Hepatocyte (in vitro differentiated cells): Measurements from ENCODE around the gene INTS13.

ENCODE experiments used
- EZH2 ChIP-seq: fragments of 200-600 bp; sonication (generic); IDR thresholded peaks from 2 replicates; pipeline ENCODE4 v1.6.1; 2016; ENCODE audit warnings: antibody characterized with exemption, mild to moderate bottlenecking, borderline replicate concordance
- EZH2phosphoT487 ChIP-seq: fragments of 200-600 bp; sonication (generic); IDR thresholded peaks from one replicate; pipeline ENCODE4 v1.6.1; 2018; ENCODE audit warnings: antibody characterized with exemption, mild to moderate bottlenecking, low read depth, moderate library complexity; ENCODE audit not compliant: unreplicated experiment, severe bottlenecking
- TF ChIP-seq, protein P1 (sequence below): fragments of 200-600 bp; sonication (generic); IDR thresholded peaks from 2 replicates; pipeline ENCODE4 v1.5.1; 2016; ENCODE audit warnings: antibody characterized with exemption, mild to moderate bottlenecking; ENCODE audit not compliant: poor library complexity

- TF ChIP-seq EZH2phosphoT487: no peak
- TF ChIP-seq, protein P1, sequence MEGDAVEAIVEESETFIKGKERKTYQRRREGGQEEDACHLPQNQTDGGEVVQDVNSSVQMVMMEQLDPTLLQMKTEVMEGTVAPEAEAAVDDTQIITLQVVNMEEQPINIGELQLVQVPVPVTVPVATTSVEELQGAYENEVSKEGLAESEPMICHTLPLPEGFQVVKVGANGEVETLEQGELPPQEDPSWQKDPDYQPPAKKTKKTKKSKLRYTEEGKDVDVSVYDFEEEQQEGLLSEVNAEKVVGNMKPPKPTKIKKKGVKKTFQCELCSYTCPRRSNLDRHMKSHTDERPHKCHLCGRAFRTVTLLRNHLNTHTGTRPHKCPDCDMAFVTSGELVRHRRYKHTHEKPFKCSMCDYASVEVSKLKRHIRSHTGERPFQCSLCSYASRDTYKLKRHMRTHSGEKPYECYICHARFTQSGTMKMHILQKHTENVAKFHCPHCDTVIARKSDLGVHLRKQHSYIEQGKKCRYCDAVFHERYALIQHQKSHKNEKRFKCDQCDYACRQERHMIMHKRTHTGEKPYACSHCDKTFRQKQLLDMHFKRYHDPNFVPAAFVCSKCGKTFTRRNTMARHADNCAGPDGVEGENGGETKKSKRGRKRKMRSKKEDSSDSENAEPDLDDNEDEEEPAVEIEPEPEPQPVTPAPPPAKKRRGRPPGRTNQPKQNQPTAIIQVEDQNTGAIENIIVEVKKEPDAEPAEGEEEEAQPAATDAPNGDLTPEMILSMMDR: no peak
- TF ChIP-seq EZH2: no peak
These were observed 67.0 kb downstream of the INTS13 start for GRCh38 chr12:26870491-26871419.
